Measurements from ENCODE around the gene PIP5K1C.

PIP5K1C gene

GRCh38 chr19:3694361-3695123 is 5.7 kb downstream of the PIP5K1C start:
- DNase-seq, result no peak

- no peak for DNase-seq
Observed at GRCh38 chr19:3693025-3693925, 7.0 kb downstream of the PIP5K1C start.

GRCh38 chr19:3692141-3693024 is 7.9 kb downstream of the PIP5K1C start:
- DNase-seq, result no peak

- DNase-seq, result no peak
Observed at GRCh38 chr19:3691726-3692125, 8.5 kb downstream of the PIP5K1C start.

- no peak for DNase-seq
Observed at GRCh38 chr19:3691372-3691716, 8.9 kb downstream of the PIP5K1C start.

GRCh38 chr19:3690551-3691371 is 9.5 kb downstream of the PIP5K1C start:
- DNase-seq, result no peak

GRCh38 chr19:3687774-3688706 is 12.2 kb downstream of the PIP5K1C start:
- peak; percentile 36 for DNase-seq

- DNase-seq, result no peak
Observed at GRCh38 chr19:3687393-3687773, 12.9 kb downstream of the PIP5K1C start.

GRCh38 chr19:3684817-3685410 is 15.4 kb downstream of the PIP5K1C start:
- no peak for DNase-seq

- no peak for DNase-seq
Observed at GRCh38 chr19:3684054-3684816, 16.0 kb downstream of the PIP5K1C start.

- no peak for DNase-seq
Observed at GRCh38 chr19:3683405-3684053, 16.7 kb downstream of the PIP5K1C start.

- no peak for DNase-seq
Observed at GRCh38 chr19:3682741-3683404, 17.4 kb downstream of the PIP5K1C start.

- DNase-seq, result no peak
Observed at GRCh38 chr19:3682286-3682685, 18.0 kb downstream of the PIP5K1C start.

GRCh38 chr19:3680939-3681338 is 19.3 kb downstream of the PIP5K1C start:
- no peak for DNase-seq

- no peak for DNase-seq
Observed at GRCh38 chr19:3679581-3679980, 20.7 kb downstream of the PIP5K1C start.

GRCh38 chr19:3679138-3679537 is 21.1 kb downstream of the PIP5K1C start:
- DNase-seq, result no peak

- DNase-seq, result no peak
Observed at GRCh38 chr19:3678188-3678587, 22.1 kb downstream of the PIP5K1C start.

GRCh38 chr19:3674784-3675543 is 25.3 kb downstream of the PIP5K1C start:
- DNase-seq, result no peak

All from COR-L47 (cell line).